Amygdala (tissue), 56 donors: ENCODE measurements around the gene HSPG2.
"Not testable (repeated sequence)": the region's sequence is repeated elsewhere in the genome, so short reads cannot be mapped to it uniquely, and the experiment has no call there.

ENCODE experiments used
- DNase-seq, 56 donors: peaks; one replicate each; lab custom pipeline; 2025; lab: John Stamatoyannopoulos, UW

HSPG2 gene

DNA sequence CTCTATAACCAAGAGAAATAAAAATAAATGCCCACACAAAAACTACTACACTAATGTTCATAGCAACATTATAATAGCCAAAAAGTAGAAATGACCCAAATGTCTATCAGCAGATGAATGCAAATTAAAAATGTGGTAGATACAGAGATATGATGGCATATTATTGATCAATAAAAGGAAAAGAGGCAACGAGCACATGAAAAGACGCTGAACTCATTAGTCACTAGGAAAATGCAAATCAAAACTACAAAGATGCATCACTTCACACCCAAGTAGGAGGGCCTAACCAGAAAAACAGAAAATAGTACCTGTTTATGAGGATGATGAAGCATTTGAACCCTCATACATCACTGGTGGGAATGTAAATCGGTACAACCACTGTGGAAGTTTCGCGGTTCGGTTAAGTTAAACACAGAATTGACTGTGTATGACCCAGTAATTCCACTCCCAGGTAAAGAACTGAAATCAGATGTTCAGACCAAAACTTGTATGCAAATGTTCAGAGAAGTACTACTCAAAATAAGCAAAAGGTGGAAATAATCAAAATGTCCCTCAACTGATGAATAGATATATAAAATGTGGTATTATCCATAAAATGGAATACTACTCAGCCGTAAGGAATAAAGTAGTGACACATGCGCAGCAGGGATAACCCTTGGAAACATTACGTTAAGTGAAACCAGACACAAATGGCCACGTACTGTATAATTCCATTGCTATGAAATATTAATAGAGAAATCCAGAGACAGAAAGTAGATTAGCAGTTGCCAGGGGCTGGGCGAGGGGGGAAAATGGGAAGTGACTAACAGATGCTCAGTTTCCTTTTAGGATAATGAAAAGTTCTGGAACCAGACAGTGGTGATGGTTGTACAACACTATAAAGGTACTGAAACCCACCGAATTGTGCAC is 157.2 kb downstream of the HSPG2 start:
- DNase-seq, result no peak

DNA sequence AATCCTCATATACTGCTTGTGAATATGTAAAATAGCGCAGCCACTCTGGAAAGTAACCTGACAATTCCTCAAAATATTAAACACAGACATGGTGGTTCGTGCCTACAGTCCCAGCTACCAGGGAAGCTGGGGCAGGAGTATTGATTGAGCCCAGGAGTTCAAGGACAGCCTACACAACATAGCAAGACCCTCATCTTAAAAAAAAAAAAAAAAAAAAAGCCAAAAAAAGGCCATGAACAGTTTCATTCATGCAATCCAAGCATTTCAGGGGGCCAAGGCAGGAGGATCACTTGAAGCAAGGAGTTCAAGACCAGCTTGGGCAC is 158.7 kb downstream of the HSPG2 start:
- DNase-seq, result no peak

DNA sequence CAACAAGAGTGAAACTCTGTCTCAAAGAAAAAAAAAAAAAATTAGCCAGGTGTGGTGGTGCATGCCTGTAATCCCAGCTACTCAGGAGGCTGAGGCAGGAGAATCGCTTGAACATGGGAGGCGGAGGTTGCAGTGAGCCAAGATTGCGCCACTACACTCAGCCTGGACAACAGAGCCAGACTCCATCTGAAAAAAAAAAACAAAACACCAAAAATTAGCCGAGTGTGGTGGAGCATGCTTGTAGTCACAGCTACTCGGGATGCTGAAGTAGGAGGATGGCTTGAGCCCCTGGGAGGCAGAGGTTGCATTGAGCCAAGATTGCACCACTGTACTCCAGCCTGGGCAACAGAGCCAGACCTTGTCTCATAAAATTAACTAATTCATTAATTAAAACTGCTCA is 160.2 kb downstream of the HSPG2 start:
- DNase-seq, result not testable (repeated sequence)

DNA sequence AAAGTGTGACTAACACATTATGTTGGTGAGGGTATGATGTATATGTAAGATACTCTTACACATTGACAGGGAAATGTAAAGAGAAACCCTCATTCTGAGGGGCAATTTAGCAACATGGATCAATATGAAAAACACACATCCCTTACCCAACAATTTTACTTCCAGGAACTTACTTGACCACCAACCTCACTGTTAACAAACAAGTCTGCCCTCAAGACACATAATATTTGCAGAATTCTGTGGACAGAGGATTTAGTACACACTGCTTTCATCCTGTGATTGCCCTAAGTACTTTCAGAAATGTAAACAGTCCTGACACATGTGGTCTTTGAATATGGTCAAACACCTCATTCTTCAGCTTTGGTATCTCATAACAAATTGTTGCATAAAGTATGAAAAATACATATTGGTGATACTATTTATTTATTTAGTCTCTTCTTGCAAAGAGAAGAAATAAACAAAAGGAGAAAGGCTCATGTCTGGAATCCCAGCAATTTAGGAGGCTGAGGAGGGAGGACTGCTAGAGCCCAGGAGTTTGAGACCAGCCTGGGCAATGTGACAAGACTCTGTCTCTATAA is 161.0 kb downstream of the HSPG2 start:
- DNase-seq, result no peak

DNA sequence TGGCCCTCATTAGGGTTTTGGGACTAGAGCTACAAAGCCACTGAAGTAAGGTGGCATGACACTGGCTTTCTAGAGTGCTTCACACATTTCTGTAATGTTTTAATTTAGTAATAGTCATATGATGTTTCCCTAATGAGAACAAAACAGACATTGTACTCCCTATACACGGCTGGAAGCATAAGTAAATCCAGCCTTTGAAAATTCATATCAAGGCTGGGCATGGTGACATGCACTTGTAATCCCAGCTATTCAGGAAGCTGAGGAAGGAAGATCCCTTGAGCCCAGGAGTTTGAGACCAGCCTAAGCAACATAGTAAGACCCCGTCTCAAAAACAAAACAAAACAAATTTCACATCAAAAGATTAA is 161.6 kb downstream of the HSPG2 start:
- DNase-seq, result peak in 1 of 56 donors; percentile 5

DNA sequence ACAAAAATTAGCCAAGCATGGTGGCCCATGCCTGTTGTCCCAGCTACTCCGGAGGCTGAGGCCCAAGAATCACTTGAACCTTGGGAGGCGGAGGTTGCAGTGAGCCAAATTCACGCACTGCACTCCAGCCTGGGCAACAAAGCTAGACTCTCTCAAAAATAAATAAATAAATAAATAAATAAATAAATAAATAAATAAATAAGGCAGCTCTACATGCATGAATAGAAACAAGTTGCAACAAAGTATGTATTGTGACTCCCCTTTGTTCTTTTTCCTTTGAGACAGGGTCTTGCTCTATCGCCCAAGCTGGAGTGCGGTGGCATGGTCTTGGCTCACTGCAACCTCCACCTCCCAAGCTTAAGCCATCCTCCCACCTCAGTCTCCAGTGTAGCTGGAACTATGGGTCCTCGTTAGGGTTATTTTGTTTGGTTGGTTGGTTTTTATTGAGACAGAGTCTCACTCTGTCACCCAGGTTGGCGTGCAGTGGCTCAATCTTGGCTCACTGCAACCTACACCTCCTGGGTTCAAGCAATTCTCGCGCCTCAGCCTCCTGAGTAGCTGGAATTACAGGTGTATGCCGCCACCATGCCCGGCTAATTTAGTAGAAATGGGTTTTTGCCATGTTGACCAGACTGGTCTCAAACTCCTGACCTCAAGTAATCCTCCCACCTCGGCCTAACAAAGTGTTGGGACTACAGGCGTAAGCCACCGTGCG is 162.1 kb downstream of the HSPG2 start:
- peak in 1 of 56 donors; percentile 3 for DNase-seq

DNA sequence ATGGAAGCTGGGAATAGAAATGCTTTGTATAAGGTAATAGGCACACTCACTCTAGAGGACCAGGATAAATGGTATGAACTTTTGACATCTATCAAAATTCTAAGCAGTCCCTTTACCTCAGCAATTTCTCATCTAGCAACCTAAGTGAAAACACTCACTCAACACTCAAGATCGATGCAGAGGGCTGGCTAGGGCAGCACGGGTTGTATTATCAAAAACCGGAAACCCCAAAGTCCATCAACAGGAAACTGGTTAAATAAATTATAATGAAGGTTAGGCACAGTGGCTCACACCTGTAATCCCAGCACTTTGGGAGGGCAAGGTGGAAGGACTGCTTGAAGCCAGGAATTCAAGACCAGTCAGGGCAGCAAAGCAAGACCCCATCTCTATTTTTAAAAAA is 163.5 kb downstream of the HSPG2 start:
- no peak for DNase-seq
